Mucosa of stomach (tissue), 1 donor: ENCODE measurements around the gene CLCN4.

Source experiments
- H3K27me3 ChIP-seq: one replicate; pipeline ENCODE4 v1.7.0; 2013; ENCODE audit warnings: mild to moderate bottlenecking, low read length; ENCODE audit not compliant: control insufficient read depth, insufficient read depth
- H3K36me3 ChIP-seq: one replicate; pipeline ENCODE4 v1.7.0; 2013; ENCODE audit warnings: low read length; ENCODE audit not compliant: control insufficient read depth, insufficient read depth
- H3K4me1 ChIP-seq: one replicate; pipeline ENCODE4 v1.7.0; 2013; ENCODE audit warnings: mild to moderate bottlenecking, low read length; ENCODE audit not compliant: control insufficient read depth, insufficient read depth
- H3K4me3 ChIP-seq: one replicate; pipeline ENCODE4 v1.7.0; 2013; ENCODE audit warnings: low read length
- H3K9ac ChIP-seq: one replicate; pipeline ENCODE4 v1.7.0; 2013; ENCODE audit warnings: mild to moderate bottlenecking, low read length, moderate library complexity
- H3K9me3 ChIP-seq: one replicate; pipeline ENCODE4 v1.7.0; 2013; ENCODE audit warnings: mild to moderate bottlenecking, low read length, moderate library complexity; ENCODE audit not compliant: control insufficient read depth
- donor health status: Pancreatic carcinoma.

The CLCN4 gene

DNA sequence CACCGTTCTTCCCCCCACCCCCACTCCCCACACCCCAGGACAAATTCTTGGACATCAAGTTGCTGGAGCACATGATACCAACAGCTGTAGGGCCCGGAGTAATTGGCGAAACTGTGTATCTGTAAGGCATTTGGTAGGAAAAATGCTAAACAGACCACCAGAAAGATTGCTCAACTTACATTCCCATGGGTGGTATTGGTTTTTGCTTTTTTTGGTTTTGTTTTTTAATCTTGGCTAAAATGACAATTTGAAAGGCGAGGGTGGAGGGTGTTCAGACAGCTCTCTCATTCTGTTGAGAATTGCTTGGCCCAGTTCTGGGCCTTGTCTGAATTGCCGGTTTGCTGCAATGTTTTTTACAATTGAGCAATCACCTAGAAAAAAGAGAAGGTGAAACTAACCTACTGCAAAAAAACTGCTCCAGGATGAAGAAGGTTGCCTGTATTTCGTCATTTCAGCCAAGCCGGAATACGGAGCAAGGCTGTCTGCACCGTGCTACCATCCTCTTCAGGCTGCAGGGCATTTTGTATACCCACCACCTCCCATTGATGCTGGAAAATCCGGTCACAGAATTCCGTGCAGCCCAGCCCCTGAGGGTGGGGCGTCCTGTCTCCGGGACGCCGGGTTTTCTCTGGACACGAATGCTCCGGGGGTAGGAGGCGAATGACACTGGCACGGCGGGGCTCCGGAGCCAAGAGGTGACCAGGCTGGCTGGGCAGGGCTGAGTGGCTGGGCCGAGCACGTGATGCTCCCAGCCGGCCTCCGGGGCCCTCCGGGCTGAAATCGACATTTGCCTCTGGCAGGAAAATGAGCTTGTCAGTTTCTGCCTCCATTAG, at the start of gene CLCN4:
Gene CLCN4, plus strand, starts transcription at position 777 of the 833 bp plus-strand sequence. CDS start 28,058 bp downstream, outside the sequence.
- Histone ChIP-seq H3K4me1 (no peaks in the 10 kb centered on the region), H3K4me3 (peak within 1 kb of the TSS; percentile 14), H3K27me3 (no peaks in the 10 kb centered on the region), H3K9ac (peak within 1 kb of the TSS; percentile 38), H3K9me3 (no peaks in the 10 kb centered on the region), H3K36me3 (no peaks in the 10 kb centered on the region)

DNA sequence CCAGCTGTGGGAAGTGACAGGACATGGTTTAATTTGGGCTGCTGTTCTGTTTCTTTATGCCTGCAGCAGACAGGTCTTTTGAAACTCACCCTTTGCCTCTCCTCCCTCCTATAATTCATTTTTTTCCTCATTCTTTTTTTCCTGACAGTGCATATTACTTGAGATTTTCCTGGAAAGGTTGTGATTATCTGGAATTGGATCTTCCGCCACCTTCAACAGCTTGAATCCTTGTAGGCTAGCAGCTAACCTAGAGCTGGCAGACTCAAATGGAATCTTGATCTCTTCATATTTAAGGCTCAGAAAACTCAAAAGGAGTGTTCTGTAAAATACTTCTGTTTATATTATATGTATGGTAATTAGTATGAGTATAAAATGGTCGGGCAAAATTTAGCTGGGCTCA, 49.3 kb upstream of the CLCN4 start:
- Histone ChIP-seq H3K27me3 (no peaks in the 10 kb centered on the region), H3K4me3 (no peak overlapping the region), H3K36me3 (no peaks in the 10 kb centered on the region), H3K4me1 (no peaks in the 10 kb centered on the region), H3K9me3 (no peaks in the 10 kb centered on the region), H3K9ac (no peak overlapping the region)

DNA sequence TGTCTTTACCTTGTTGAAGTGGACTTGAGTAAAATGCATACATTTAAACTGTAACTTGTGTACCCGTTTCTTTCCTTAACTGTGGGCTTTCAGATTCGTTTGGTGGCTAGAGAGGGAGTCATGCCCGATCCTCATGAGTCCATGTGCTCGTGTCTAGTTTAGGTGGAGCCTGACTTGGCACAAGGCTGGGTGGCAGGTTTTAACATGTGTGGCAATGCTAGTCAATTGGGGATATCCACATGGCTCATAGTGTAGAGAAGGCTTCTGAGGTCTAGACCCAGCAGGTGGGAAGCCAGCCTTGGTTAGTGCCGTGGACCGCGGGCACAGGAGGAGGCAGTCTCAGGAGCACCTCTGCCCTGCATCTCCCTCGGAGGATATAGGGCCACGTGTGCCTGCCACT, 48.5 kb upstream of the CLCN4 start:
- Histone ChIP-seq H3K4me3 (no peak overlapping the region), H3K36me3 (no peaks in the 10 kb centered on the region), H3K4me1 (no peaks in the 10 kb centered on the region), H3K9me3 (no peaks in the 10 kb centered on the region), H3K9ac (no peak overlapping the region), H3K27me3 (no peaks in the 10 kb centered on the region)

GRCh38 chrX:10109695-10110094, 47.1 kb upstream of the CLCN4 start:
- H3K36me3 ChIP-seq = no peaks in the 10 kb centered on the region
- H3K9ac ChIP-seq = no peak overlapping the region
- no peaks in the 10 kb centered on the region for H3K27me3 ChIP-seq
- H3K4me1 ChIP-seq = no peaks in the 10 kb centered on the region
- no peaks in the 10 kb centered on the region for H3K9me3 ChIP-seq
- H3K4me3 ChIP-seq = no peak overlapping the region

GRCh38 chrX:10110316-10110935, 46.3 kb upstream of the CLCN4 start:
- Histone ChIP-seq H3K9ac (no peak overlapping the region), H3K4me1 (no peaks in the 10 kb centered on the region), H3K27me3 (no peaks in the 10 kb centered on the region), H3K4me3 (no peak overlapping the region), H3K9me3 (no peaks in the 10 kb centered on the region), H3K36me3 (no peaks in the 10 kb centered on the region)

DNA sequence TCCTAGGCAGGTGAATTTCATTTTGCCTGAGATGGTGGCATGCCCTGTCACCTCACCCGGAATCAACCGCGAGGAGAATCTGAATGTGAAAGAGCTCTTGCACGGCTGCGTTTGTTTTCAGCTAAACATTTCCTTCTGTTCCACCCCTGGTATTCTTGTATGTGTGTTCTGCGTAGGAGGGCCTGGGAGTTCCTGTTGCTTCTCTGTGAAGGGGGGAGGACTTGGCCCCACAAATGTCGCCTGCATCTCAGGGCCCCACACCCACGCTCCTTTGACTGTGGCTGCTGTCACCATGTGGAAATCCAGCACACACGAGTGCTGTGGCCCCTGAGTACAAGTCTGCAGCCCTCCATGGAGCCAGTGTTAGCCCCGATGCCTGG, 45.8 kb upstream of the CLCN4 start:
- H3K4me3 ChIP-seq = no peak overlapping the region
- no peaks in the 10 kb centered on the region for H3K4me1 ChIP-seq
- no peaks in the 10 kb centered on the region for H3K36me3 ChIP-seq
- H3K9ac ChIP-seq = no peak overlapping the region
- no peaks in the 10 kb centered on the region for H3K27me3 ChIP-seq
- H3K9me3 ChIP-seq = no peaks in the 10 kb centered on the region

- no peaks in the 10 kb centered on the region for H3K27me3 ChIP-seq
- H3K4me1 ChIP-seq = no peaks in the 10 kb centered on the region
- no peaks in the 10 kb centered on the region for H3K9me3 ChIP-seq
- no peak overlapping the region for H3K4me3 ChIP-seq
- no peak overlapping the region for H3K9ac ChIP-seq
- no peaks in the 10 kb centered on the region for H3K36me3 ChIP-seq
These were observed 45.2 kb upstream of the CLCN4 start for GRCh38 chrX:10111364-10112148.

DNA sequence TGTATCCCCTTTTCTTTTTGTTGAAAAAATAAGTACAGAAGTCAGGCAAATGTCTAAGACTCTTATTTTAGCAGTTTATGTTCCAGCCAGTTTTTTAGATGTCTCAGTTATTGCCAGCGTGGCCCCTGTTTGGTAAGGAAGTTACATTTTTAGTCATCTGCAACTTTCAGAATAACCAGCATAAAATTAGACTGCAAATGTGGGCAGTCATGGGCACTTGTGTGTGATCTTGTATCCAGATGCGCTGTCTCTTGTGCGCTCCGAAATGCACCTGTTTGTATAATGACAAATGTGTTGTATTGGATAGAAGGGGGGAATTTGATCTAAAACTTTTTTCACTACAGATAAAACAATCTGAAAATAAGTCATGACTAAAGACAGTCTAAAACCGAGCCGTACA, 44.3 kb upstream of the CLCN4 start:
- H3K9ac ChIP-seq = no peak overlapping the region
- H3K9me3 ChIP-seq = no peaks in the 10 kb centered on the region
- no peaks in the 10 kb centered on the region for H3K27me3 ChIP-seq
- H3K4me3 ChIP-seq = no peak overlapping the region
- no peaks in the 10 kb centered on the region for H3K36me3 ChIP-seq
- H3K4me1 ChIP-seq = no peaks in the 10 kb centered on the region

DNA sequence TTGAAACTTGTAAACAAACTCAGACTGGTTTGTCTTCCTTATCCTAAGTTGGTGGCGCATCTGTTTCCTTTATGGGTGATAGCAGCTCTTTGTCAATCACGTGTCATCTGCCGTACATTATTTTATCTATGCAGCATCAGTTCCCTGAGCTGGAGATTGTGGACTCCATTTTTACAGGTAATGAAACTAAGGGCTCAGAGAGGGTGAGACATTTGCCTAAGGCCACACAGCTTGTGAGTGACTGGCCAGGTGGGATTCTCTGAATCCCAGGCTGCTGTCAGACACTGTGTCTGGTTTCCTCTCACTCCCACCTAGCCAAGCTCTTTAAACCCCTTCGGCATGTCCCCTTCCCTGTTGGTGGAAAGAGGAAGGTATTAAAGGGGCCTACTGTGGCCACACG, 41.7 kb upstream of the CLCN4 start:
- no peak overlapping the region for H3K9ac ChIP-seq
- H3K9me3 ChIP-seq = no peaks in the 10 kb centered on the region
- no peaks in the 10 kb centered on the region for H3K27me3 ChIP-seq
- no peak overlapping the region for H3K4me3 ChIP-seq
- no peaks in the 10 kb centered on the region for H3K36me3 ChIP-seq
- H3K4me1 ChIP-seq = no peaks in the 10 kb centered on the region

GRCh38 chrX:10117301-10117700, 39.5 kb upstream of the CLCN4 start:
- Histone ChIP-seq H3K4me3 (no peak overlapping the region), H3K36me3 (no peaks in the 10 kb centered on the region), H3K9ac (no peak overlapping the region), H3K9me3 (no peaks in the 10 kb centered on the region), H3K4me1 (peaks cover 3% of the 10 kb centered on the region), H3K27me3 (no peaks in the 10 kb centered on the region)

DNA sequence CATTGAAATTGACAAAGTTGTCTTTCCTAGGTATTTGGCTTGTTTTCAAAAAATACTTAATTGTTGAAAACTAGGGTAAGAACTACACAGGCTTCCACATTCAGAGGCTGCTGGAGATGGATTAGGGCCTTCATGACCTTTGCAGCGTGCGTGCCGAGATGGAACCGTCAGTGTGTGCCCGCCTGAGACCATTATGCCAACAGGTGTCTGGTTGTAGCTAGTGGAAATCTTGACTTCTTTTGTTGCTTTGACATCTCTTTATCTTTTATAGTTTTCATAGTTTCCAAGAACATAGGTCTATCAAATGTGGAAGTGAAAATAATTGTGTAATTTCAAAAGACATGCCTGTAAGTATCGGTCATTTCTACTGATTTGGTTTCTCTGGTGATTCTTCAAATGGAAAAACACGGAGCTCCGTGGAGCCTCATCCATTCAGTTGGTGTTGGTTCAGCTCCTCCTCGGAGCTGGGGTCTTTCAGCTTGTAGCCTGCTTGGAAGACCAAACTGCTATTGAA, 38.9 kb upstream of the CLCN4 start:
- no peaks in the 10 kb centered on the region for H3K36me3 ChIP-seq

DNA sequence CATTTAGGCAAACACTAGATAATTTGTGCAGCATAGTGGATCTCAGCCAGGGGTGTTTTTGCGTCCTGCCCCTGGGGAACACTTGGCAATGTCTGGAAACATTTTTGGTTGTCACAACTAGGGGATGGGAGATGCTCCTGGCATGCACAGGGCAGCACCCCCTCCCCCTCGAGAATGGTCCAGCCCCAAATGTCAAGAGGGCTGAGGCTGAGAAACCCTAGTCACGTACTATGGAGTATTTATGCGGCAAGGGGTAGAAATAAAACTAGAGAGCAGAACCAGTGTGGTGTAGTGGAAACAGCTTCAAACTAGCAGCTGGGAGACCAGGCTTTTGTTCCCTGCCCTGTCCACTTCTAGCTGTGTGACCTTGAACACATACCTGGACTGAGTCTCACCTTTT, 38.2 kb upstream of the CLCN4 start:
- Histone ChIP-seq H3K9me3 (no peaks in the 10 kb centered on the region), H3K4me3 (no peak overlapping the region), H3K36me3 (no peaks in the 10 kb centered on the region), H3K9ac (no peak overlapping the region), H3K27me3 (no peaks in the 10 kb centered on the region), H3K4me1 (peaks cover 3% of the 10 kb centered on the region)

More for the DNA sequence above, 38.9 kb upstream of the CLCN4 start:
- Histone ChIP-seq H3K4me1 (peaks cover 3% of the 10 kb centered on the region), H3K4me3 (no peak overlapping the region), H3K9ac (no peak overlapping the region), H3K9me3 (no peaks in the 10 kb centered on the region), H3K27me3 (no peaks in the 10 kb centered on the region)
